Right lobe of liver (tissue), 4 donors: ENCODE measurements around the gene RNF166.

Experiments
- CTCF ChIP-seq, 4 donors: fragments of 200-600 bp in 3 of 4; fragments of 450-650 bp in 1 of 4; IDR thresholded peaks; one replicate each; pipeline versions ENCODE4 v1.5.1 to v1.8.0; 2016 to 2022; ENCODE audit warnings: antibody characterized with exemption in 4 of 4, mild to moderate bottlenecking in 2 of 4
- POLR2A ChIP-seq: fragments of 450-650 bp; IDR thresholded peaks from one replicate; pipeline ENCODE4 v1.6.1; 2017; ENCODE audit warnings: antibody characterized with exemption, mild to moderate bottlenecking
- donor health status: DM: no; HTN: no; CAD: no.
- donor health status: DM: no; HTN: no; CAD: no.
- donor health status: DM: no; HTN: yes; CAD: no.

GRCh38 chr16:88695218-88695617 lies 11.0 kb downstream of the RNF166 start:
- TF ChIP-seq CTCF (IDR thresholded peaks at IDR 0.05) (no peak), POLR2A (no peak)
